Mesendoderm (in vitro differentiated cells): Measurements from ENCODE around the gene TUB.

Experiments
- DNase-seq: peaks from one replicate; pipeline ENCODE4 v3.0.0; 2013
- H2AK5ac ChIP-seq: 2 replicates; pipeline ENCODE4 v1.6.1; 2013; ENCODE audit warnings: low read length, inconsistent platforms
- H2BK120ac ChIP-seq: 2 replicates; pipeline ENCODE4 v1.6.1; 2013; ENCODE audit warnings: low read depth, mild to moderate bottlenecking, low read length, moderate library complexity, mixed read lengths
- H2BK15ac ChIP-seq: replicated peaks from 2 replicates; pipeline ENCODE4 v1.6.1; 2013; ENCODE audit warnings: low read depth, mild to moderate bottlenecking, moderate library complexity
- H2BK5ac ChIP-seq: 2 replicates; pipeline ENCODE4 v1.6.1; 2013; ENCODE audit warnings: low read length, inconsistent platforms
- H3K18ac ChIP-seq: 2 replicates; pipeline ENCODE4 v1.6.1; 2013; ENCODE audit warnings: mild to moderate bottlenecking, low read length, mixed read lengths
- H3K23ac ChIP-seq: one replicate; pipeline ENCODE4 v1.6.1; 2013; ENCODE audit warnings: low read length
- H3K27ac ChIP-seq: 2 replicates; pipeline ENCODE4 v1.5.1; 2013; ENCODE audit warnings: low read depth, mild to moderate bottlenecking, inconsistent platforms, low read length, moderate library complexity
- H3K27me3 ChIP-seq: 2 replicates; pipeline ENCODE4 v1.6.1; 2013; ENCODE audit warnings: low read length, control low read depth, mild to moderate bottlenecking, inconsistent platforms; ENCODE audit not compliant: insufficient read depth, poor library complexity
- H3K36me3 ChIP-seq: 2 replicates; pipeline ENCODE4 v1.6.1; 2013; ENCODE audit warnings: low read length, inconsistent platforms; ENCODE audit not compliant: control insufficient read depth, insufficient read depth
- H3K4ac ChIP-seq: one replicate; pipeline ENCODE4 v1.6.1; 2013; ENCODE audit warnings: low read depth, mild to moderate bottlenecking, low read length, moderate library complexity
- H3K4me1 ChIP-seq: 2 replicates; pipeline ENCODE4 v1.6.1; 2013; ENCODE audit warnings: low read depth, low read length, inconsistent platforms; ENCODE audit not compliant: control insufficient read depth
- H3K4me2 ChIP-seq: 2 replicates; pipeline ENCODE4 v1.6.1; 2013; ENCODE audit warnings: low read length
- H3K4me3 ChIP-seq: 2 replicates; pipeline ENCODE4 v1.5.1; 2013; ENCODE audit warnings: mild to moderate bottlenecking, low read length
- H3K56ac ChIP-seq: one replicate; pipeline ENCODE4 v1.6.1; 2013; ENCODE audit warnings: low read length
- H3K79me1 ChIP-seq: 2 replicates; pipeline ENCODE4 v1.6.1; 2013; ENCODE audit warnings: low read length, inconsistent platforms
- H3K79me2 ChIP-seq: 2 replicates; pipeline ENCODE4 v1.6.1; 2013; ENCODE audit warnings: mild to moderate bottlenecking, low read length; ENCODE audit not compliant: control insufficient read depth, insufficient read depth
- H3K9ac ChIP-seq: 2 replicates; pipeline ENCODE4 v1.6.1; 2013; ENCODE audit warnings: low read length, inconsistent platforms
- H4K5ac ChIP-seq: one replicate; pipeline ENCODE4 v1.6.1; 2013; ENCODE audit warnings: low read length
- H4K8ac ChIP-seq: one replicate; pipeline ENCODE4 v1.6.1; 2013; ENCODE audit warnings: low read depth, mild to moderate bottlenecking, control low read depth, low read length, moderate library complexity
- WGBS: extraction: QIAGEN DNeasy Blood & Tissue Kit; methylation state at CpG from one replicate; pipeline ENCODE4 v1.1.7; 2013; ENCODE audit warnings: low lambda C conversion rate, missing lambda C conversion rate; ENCODE audit not compliant: insufficient coverage; ENCODE audit errors: extremely low coverage; 5-methylcytosine and 5-hydroxymethylcytosine counted together

The TUB gene

GRCh38 chr11:8099291-8099899 lies 18.4 kb downstream of the TUB start:
- no peak overlapping the region for H3K23ac ChIP-seq
- H3K79me1 ChIP-seq: no peaks in the 10 kb centered on the region
- no peak overlapping the region for H3K4me2 ChIP-seq
- no peak overlapping the region for H3K9ac ChIP-seq
- no peak overlapping the region for H2BK5ac ChIP-seq
- no peak overlapping the region for H3K27ac ChIP-seq
- no peaks in the 10 kb centered on the region for H3K27me3 ChIP-seq
- H3K4me1 ChIP-seq: no peaks in the 10 kb centered on the region
- no peaks in the 10 kb centered on the region for H3K36me3 ChIP-seq
- H2BK15ac ChIP-seq: no peak overlapping the region
- no peak overlapping the region for H4K5ac ChIP-seq
- H2BK120ac ChIP-seq: no peak overlapping the region
- no peak overlapping the region for H3K18ac ChIP-seq
- no peak overlapping the region for H3K56ac ChIP-seq
- no peaks in the 10 kb centered on the region for H3K79me2 ChIP-seq
- no peak overlapping the region for H2AK5ac ChIP-seq
- no peak overlapping the region for H3K4ac ChIP-seq
- no CpG with 5 or more reads among the region's 3 CpGs for WGBS
- peak; percentile 80 for DNase-seq
- H3K4me3 ChIP-seq: no peak overlapping the region
- no peak overlapping the region for H4K8ac ChIP-seq

GRCh38 chr11:8100158-8100557 lies 19.1 kb downstream of the TUB start:
- Histone ChIP-seq H3K18ac (no peak overlapping the region), H2AK5ac (no peak overlapping the region), H3K27ac (no peak overlapping the region), H2BK5ac (no peak overlapping the region), H3K4ac (no peak overlapping the region), H4K8ac (no peak overlapping the region), H4K5ac (no peak overlapping the region), H3K79me2 (no peaks in the 10 kb centered on the region), H2BK120ac (no peak overlapping the region), H3K56ac (no peak overlapping the region), H3K23ac (no peak overlapping the region), H3K9ac (no peak overlapping the region), H3K4me3 (no peak overlapping the region), H2BK15ac (no peak overlapping the region), H3K27me3 (no peaks in the 10 kb centered on the region), H3K79me1 (no peaks in the 10 kb centered on the region), H3K4me1 (no peaks in the 10 kb centered on the region), H3K36me3 (no peaks in the 10 kb centered on the region), H3K4me2 (no peak overlapping the region)
- no peak for DNase-seq
- no CpG with 5 or more reads among the region's 14 CpGs for WGBS

- Histone ChIP-seq H3K18ac (no peak overlapping the region), H3K36me3 (no peaks in the 10 kb centered on the region), H2BK5ac (no peak overlapping the region)
Observed at GRCh38 chr11:8100605-8101004, 19.6 kb downstream of the TUB start.

GRCh38 chr11:8101421-8101820 lies 20.4 kb downstream of the TUB start:
- Histone ChIP-seq H3K4ac (no peak overlapping the region), H2BK15ac (no peak overlapping the region), H3K27ac (no peak overlapping the region), H3K4me3 (no peak overlapping the region), H3K79me2 (no peaks in the 10 kb centered on the region), H3K9ac (no peak overlapping the region), H4K5ac (no peak overlapping the region), H3K56ac (no peak overlapping the region), H3K27me3 (no peaks in the 10 kb centered on the region), H2BK5ac (no peak overlapping the region), H3K23ac (no peak overlapping the region), H2BK120ac (no peak overlapping the region), H4K8ac (no peak overlapping the region), H3K36me3 (no peaks in the 10 kb centered on the region), H2AK5ac (no peak overlapping the region), H3K4me2 (no peak overlapping the region), H3K18ac (no peak overlapping the region), H3K4me1 (no peaks in the 10 kb centered on the region), H3K79me1 (no peaks in the 10 kb centered on the region)
- WGBS: no CpG with 5 or more reads among the region's 11 CpGs
- no peak for DNase-seq

More at GRCh38 chr11:8100605-8101004, 19.6 kb downstream of the TUB start:
- H2AK5ac ChIP-seq: no peak overlapping the region
- H3K9ac ChIP-seq: no peak overlapping the region
- H3K4ac ChIP-seq: no peak overlapping the region
- DNase-seq: no peak
- WGBS: no CpG with 5 or more reads among the region's 8 CpGs
- no peak overlapping the region for H2BK15ac ChIP-seq
- no peak overlapping the region for H2BK120ac ChIP-seq
- H3K4me1 ChIP-seq: no peaks in the 10 kb centered on the region
- no peak overlapping the region for H3K56ac ChIP-seq
- H3K79me2 ChIP-seq: no peaks in the 10 kb centered on the region
- H4K8ac ChIP-seq: no peak overlapping the region
- H4K5ac ChIP-seq: no peak overlapping the region
- no peak overlapping the region for H3K4me3 ChIP-seq
- no peak overlapping the region for H3K23ac ChIP-seq
- H3K27ac ChIP-seq: no peak overlapping the region
- no peaks in the 10 kb centered on the region for H3K27me3 ChIP-seq
- no peak overlapping the region for H3K4me2 ChIP-seq
- no peaks in the 10 kb centered on the region for H3K79me1 ChIP-seq

- Histone ChIP-seq H3K27me3 (no peaks in the 10 kb centered on the region), H3K9ac (no peak overlapping the region), H4K8ac (no peak overlapping the region), H2BK5ac (no peak overlapping the region), H3K36me3 (no peaks in the 10 kb centered on the region), H3K79me2 (no peaks in the 10 kb centered on the region), H3K23ac (no peak overlapping the region), H3K4me3 (no peak overlapping the region), H3K4me1 (no peaks in the 10 kb centered on the region), H2BK15ac (no peak overlapping the region), H3K27ac (no peak overlapping the region), H3K4me2 (no peak overlapping the region), H3K4ac (no peak overlapping the region), H3K56ac (no peak overlapping the region), H3K79me1 (no peaks in the 10 kb centered on the region), H2AK5ac (no peak overlapping the region), H3K18ac (no peak overlapping the region), H2BK120ac (no peak overlapping the region), H4K5ac (no peak overlapping the region)
- DNase-seq: no peak
Observed at GRCh38 chr11:8102296-8102915, 21.4 kb downstream of the TUB start.

- Histone ChIP-seq H3K4me3 (no peak overlapping the region), H4K8ac (no peak overlapping the region), H3K79me1 (no peaks in the 10 kb centered on the region), H2BK120ac (no peak overlapping the region), H3K4ac (no peak overlapping the region), H2BK15ac (no peak overlapping the region), H3K27ac (no peak overlapping the region), H2AK5ac (no peak overlapping the region), H3K4me1 (no peaks in the 10 kb centered on the region), H4K5ac (no peak overlapping the region), H3K56ac (no peak overlapping the region), H3K36me3 (no peaks in the 10 kb centered on the region), H3K18ac (no peak overlapping the region), H3K79me2 (no peaks in the 10 kb centered on the region), H2BK5ac (no peak overlapping the region), H3K23ac (no peak overlapping the region), H3K27me3 (no peaks in the 10 kb centered on the region), H3K9ac (no peak overlapping the region), H3K4me2 (no peak overlapping the region)
- DNase-seq: no peak
- WGBS: no CpG with 5 or more reads among the region's 7 CpGs
Observed at GRCh38 chr11:8102965-8103364, 22.0 kb downstream of the TUB start.
